NB4 (cell line): ENCODE measurements around the gene TMEM181.

ENCODE experiments used
- CTCF ChIP-seq: IDR thresholded peaks from one replicate; pipeline ENCODE4 v1.5.1; 2012; ENCODE audit warnings: low read depth, low read length
- POLR2A ChIP-seq: IDR thresholded peaks from 2 replicates; pipeline ENCODE4 v1.6.1; 2011; ENCODE audit warnings: mild to moderate bottlenecking; ENCODE audit not compliant: insufficient read length; ENCODE audit errors: extremely low read depth

- TF ChIP-seq POLR2A (no peak), CTCF (no peak)
These were observed 31.9 kb downstream of the TMEM181 start for GRCh38 chr6:158591810-158592209.
